GM18867 (cell line): Measurements from ENCODE around the gene GAS2.

ENCODE experiments used
- ATAC-seq: cut with Tn5 transposase; IDR thresholded peaks from one replicate; pipeline ENCODE4 v1.9.1; 2021; ENCODE audit warnings: mild to moderate bottlenecking, moderate library complexity; ENCODE audit not compliant: unreplicated experiment

GAS2 gene

DNA sequence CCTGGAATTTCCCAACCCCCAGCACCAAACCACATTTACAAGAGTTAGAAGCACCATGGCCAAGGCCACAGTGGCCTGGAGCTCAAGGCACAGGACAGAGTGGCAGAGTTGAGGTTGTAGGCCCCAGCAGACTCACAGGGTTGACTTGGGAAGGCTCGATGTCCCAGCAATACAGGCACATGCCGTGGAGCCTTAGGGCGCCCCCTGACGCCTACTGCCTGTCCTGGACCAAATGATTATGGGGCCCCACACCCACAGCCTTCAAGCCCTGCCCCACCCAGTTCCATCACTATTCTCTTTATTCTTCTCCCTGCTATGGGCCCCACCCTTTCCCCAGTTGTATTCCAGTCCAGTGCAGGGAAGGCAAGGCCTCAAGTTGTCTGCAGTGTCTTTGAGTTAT is 193.8 kb downstream of the GAS2 start, which contains the start of gene CCDC179:
TSS of gene CCDC179 (minus strand) at position 234 of the 400 bp plus-strand sequence. CDS start at position 181, 53 bp downstream.
- ATAC-seq: no peak
